ENCODE measurements around the gene BBIP1. TPM values are rescaled to one million over a fixed set of nuclear protein-coding genes. Genes with fewer than 3 reads are reported as not detected.

Gene BBIP1
- total RNA-seq, 2 experiments from 2014 or later, result 17.1 to 21.9 TPM

DNA sequence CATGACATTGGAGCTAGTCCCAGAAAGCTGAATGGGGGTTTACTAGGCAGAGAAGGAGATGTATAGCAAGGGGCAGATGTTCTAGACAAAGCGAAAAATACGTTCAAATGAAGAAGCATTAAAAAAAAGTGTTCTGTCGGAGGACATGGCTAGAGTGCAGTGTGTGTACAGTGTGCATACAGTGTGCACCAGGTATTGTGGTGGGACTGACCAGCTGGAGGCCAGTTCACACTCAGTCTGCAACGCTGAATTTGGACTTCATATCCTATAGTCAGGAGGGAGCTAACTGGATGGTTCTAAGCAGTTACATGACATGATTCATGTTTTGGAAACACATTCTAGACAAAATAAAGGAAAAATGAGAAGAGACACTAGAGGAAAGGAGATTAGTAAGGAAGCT is 8.8 kb downstream of the BBIP1 start:
- TF ChIP-seq, protein P1, sequence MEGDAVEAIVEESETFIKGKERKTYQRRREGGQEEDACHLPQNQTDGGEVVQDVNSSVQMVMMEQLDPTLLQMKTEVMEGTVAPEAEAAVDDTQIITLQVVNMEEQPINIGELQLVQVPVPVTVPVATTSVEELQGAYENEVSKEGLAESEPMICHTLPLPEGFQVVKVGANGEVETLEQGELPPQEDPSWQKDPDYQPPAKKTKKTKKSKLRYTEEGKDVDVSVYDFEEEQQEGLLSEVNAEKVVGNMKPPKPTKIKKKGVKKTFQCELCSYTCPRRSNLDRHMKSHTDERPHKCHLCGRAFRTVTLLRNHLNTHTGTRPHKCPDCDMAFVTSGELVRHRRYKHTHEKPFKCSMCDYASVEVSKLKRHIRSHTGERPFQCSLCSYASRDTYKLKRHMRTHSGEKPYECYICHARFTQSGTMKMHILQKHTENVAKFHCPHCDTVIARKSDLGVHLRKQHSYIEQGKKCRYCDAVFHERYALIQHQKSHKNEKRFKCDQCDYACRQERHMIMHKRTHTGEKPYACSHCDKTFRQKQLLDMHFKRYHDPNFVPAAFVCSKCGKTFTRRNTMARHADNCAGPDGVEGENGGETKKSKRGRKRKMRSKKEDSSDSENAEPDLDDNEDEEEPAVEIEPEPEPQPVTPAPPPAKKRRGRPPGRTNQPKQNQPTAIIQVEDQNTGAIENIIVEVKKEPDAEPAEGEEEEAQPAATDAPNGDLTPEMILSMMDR (IDR thresholded peaks at IDR 0.05), result no peak
- H3K27ac Mint-ChIP-seq, result peak overlapping the region; percentile 6
- H3K4me3 Mint-ChIP-seq, result no peak overlapping the region
- ChIA-PET POLR2A (interaction anchor here (0.7 to 2.7 kb wide), 5 partner anchors 9 to 186 kb away, joined by 3 to 18 read pairs (median 6); partner anchors contain the start of genes BBIP1 and SHOC2), CTCF (interaction anchor here (0.8 to 2.0 kb wide), 5 partner anchors 12 to 37 kb away, joined by 3 to 5 read pairs (median 3); no protein-coding TSS in a partner anchor)
- Histone ChIP-seq H3K4me3 (ENCODE audit: low read length) (no peak overlapping the region), H3K27ac (ENCODE audit: low read depth in 1 of 2, low read length in 2 of 2) (no peak overlapping the region), H3K9me3 (ENCODE audit: control insufficient read depth in 1 of 2, insufficient read depth in 1 of 2, low read length in 2 of 2) (no peaks in the 10 kb centered on the region), H3K36me3 (ENCODE audit: insufficient read depth, low read length) (peaks cover 10% of the 10 kb centered on the region), H3K4me1 (ENCODE audit: insufficient read depth, low read length) (no peaks in the 10 kb centered on the region), H3K27me3 (ENCODE audit: control insufficient read depth in 1 of 2, insufficient read depth in 2 of 2, low read length in 2 of 2) (no peaks in the 10 kb centered on the region)
- H3K27me3 Mint-ChIP-seq, result no peaks in the 10 kb centered on the region
- peaks cover 40% of the 10 kb centered on the region for H3K36me3 Mint-ChIP-seq (ENCODE audit: low read depth)
- intact Hi-C loops (cut with DNase I, micrococcal nuclease), result loop anchor here in 1 of 2 experiments (10.0 kb wide), 3 partner anchors 605 to 1535 kb away; partner anchors contain the start of genes SMNDC1, VTI1A and ZDHHC6
- H3K9me3 Mint-ChIP-seq, result no peaks in the 10 kb centered on the region
- no peak for DNase-seq
- peaks cover 18% of the 10 kb centered on the region for H3K4me1 Mint-ChIP-seq (ENCODE audit: low read depth)
- no peak for ATAC-seq (ENCODE audit: poor library complexity)

DNA sequence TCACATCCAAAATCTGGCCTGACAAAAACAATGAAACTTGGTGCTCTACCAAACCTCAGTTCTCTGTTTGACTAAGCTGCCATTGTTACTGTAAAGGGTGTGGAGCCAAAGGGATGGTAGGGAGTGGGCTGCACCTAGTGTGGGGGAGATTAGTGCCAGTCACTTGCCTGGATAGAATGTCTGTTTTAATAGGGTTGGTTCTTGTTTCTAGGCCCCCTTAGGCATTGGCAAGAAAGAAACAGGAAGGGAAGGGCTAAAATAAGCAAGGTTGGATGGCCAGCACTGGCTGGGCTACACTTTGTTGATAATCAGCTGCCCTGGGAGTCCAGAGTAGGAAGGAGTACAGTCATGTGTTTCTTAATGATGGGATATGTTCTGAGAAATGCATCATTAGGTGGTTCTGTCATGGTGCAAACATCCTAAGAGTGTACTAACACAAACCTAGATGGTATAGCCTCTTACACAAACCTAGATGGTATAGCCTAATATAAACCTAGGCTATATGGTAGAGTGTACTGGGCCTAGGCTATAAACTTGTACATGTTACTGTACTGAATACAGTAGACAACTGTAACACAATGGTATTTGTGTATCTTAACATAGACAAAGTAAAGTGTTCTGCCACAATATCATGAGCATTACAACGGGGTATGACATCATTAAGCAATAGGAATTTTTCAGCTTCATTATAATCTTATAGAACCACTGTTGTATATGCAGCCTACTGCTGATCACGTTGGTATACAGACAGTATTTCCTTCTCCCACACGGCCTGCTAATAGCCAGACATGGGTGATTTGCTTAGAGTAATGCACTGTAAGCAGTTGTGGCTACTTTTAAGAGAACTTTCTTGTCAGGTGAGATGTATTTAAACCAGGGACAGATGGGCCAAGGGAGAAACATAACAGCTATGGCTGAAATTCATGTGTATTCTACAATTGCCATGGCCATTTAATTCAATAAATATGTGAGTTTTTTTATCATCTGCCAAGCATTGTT is 15.4 kb downstream of the BBIP1 start:
- H3K27ac Mint-ChIP-seq, result peak overlapping the region; percentile 11
- H3K9me3 ChIP-seq (ENCODE audit: control insufficient read depth in 1 of 2, insufficient read depth in 1 of 2, low read length in 2 of 2), result no peaks in the 10 kb centered on the region
- DNase-seq (no peak), ATAC-seq (ENCODE audit: poor library complexity) (peak; percentile 13)
- peaks cover 25% of the 10 kb centered on the region for H3K4me1 Mint-ChIP-seq (ENCODE audit: low read depth)
- no peaks in the 10 kb centered on the region for H3K27me3 Mint-ChIP-seq
- peak overlapping the region in 1 of 2 donors; percentile 19 for H3K27ac ChIP-seq (ENCODE audit: low read depth in 1 of 2, low read length in 2 of 2)
- ChIA-PET POLR2A (interaction anchor here (1.1 kb wide), 1 partner anchor 11 kb away, joined by 4 read pairs; no protein-coding TSS in a partner anchor), CTCF (interaction anchor here (1.2 kb wide), 1 partner anchor 157 kb away, joined by 4 read pairs; no protein-coding TSS in a partner anchor)
- H3K27me3 ChIP-seq (ENCODE audit: control insufficient read depth in 1 of 2, insufficient read depth in 2 of 2, low read length in 2 of 2), result no peaks in the 10 kb centered on the region
- H3K4me3 Mint-ChIP-seq, result no peak overlapping the region
- no peaks in the 10 kb centered on the region for H3K4me1 ChIP-seq (ENCODE audit: insufficient read depth, low read length)
- H3K36me3 Mint-ChIP-seq (ENCODE audit: low read depth), result peaks cover 76% of the 10 kb centered on the region
- H3K4me3 ChIP-seq (ENCODE audit: low read length), result no peak overlapping the region
- peaks cover 51% of the 10 kb centered on the region for H3K36me3 ChIP-seq (ENCODE audit: insufficient read depth, low read length)
- TF ChIP-seq, protein P1 (IDR thresholded peaks at IDR 0.05), result no peak
- intact Hi-C loops (cut with DNase I, micrococcal nuclease), result no loop called here
- H3K9me3 Mint-ChIP-seq, result no peaks in the 10 kb centered on the region

DNA sequence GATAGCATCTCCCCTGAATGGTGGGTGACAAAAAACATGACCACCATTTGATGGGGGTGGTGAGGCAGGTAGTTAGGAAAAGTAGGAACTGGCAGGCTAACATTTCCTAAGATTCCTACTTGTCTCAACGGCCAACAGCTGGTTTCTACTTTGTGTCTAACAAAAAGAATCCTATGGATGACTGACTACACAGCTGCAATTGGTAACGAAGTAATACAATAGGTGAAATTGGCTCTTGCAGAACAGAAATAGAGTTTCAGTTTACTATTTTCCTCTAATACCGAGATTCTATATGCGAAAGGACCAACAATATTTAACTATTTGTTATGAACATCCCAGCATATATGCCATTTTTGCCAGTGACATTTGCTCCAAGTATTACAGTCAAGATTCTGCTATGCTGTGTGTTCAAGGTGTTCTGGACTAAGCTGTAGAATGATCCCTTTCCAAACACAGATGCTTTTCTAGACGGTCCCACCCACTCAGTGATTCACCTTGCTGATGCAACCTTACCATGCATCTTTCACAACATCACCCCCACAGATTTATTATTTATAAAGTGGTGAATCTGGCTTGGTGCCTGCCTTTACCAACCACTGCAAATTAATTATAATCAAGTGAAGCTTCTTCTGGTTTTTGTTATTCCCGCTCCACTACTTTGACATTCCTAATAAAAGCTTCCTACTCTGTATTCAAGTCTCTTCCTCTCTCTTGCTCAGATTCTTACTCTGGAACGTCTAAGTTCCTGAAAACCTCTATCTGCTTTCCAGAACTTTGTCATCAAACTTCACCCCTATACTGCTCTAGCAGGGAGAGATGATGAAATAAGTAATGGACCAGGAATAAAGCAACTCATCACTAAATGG is 16.8 kb downstream of the BBIP1 start:
- peak overlapping the region in 1 of 2 donors; percentile 19 for H3K27ac ChIP-seq (ENCODE audit: low read depth in 1 of 2, low read length in 2 of 2)
- Mint-ChIP-seq H3K9me3 (no peaks in the 10 kb centered on the region), H3K4me3 (no peak overlapping the region), H3K4me1 (ENCODE audit: low read depth) (peaks cover 22% of the 10 kb centered on the region), H3K27me3 (no peaks in the 10 kb centered on the region), H3K27ac (peak overlapping the region; percentile 34), H3K36me3 (ENCODE audit: low read depth) (peaks cover 86% of the 10 kb centered on the region)
- ATAC-seq (ENCODE audit: poor library complexity) (peak; percentile 43), DNase-seq (peak in 1 of 14 experiments; percentile 27)
- H3K4me3 ChIP-seq (ENCODE audit: low read length), result no peak overlapping the region
- intact Hi-C loops (cut with DNase I, micrococcal nuclease), result no loop called here
- no peaks in the 10 kb centered on the region for H3K27me3 ChIP-seq (ENCODE audit: control insufficient read depth in 1 of 2, insufficient read depth in 2 of 2, low read length in 2 of 2)
- H3K4me1 ChIP-seq (ENCODE audit: insufficient read depth, low read length), result no peaks in the 10 kb centered on the region
- TF ChIP-seq, protein P1 (IDR thresholded peaks at IDR 0.05), result no peak
- no peaks in the 10 kb centered on the region for H3K9me3 ChIP-seq (ENCODE audit: control insufficient read depth in 1 of 2, insufficient read depth in 1 of 2, low read length in 2 of 2)
- ChIA-PET CTCF (interaction anchor here (0.8 to 0.9 kb wide), 2 partner anchors 8 to 156 kb away, joined by 3 read pairs; no protein-coding TSS in a partner anchor), POLR2A (interaction anchor here (0.6 to 2.0 kb wide), 9 partner anchors 8 to 843 kb away, joined by 3 to 6 read pairs (median 3); no protein-coding TSS in a partner anchor)
- peaks cover 64% of the 10 kb centered on the region for H3K36me3 ChIP-seq (ENCODE audit: insufficient read depth, low read length)
